ENCODE results near the gene TCF4.

DNA sequence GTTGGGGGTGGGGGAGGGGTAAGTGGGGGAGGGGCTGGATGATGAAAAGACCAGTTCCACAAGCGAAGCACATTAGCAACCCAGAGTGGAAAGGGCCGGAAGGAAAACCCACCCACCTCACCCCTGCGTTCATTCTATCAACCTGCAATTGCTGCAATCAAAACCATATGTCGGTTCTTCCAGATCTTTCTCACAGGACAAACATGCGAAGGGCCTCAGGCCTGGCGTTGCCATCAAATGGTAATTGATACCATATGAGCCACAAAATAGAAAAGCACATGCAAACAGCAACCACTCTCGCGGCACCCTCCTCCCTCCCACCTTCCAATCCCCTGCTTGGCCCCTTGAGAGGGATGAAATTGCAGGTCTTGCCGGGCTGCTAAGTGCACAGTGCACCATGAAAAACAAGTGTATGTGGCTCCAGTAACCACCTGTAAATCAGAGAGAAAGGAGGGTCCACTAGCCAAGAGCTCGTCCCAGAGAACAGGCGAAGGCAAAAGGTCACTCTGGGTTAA, 287.5 kb downstream of the TCF4 start:
- TF ChIP-seq, protein P1, sequence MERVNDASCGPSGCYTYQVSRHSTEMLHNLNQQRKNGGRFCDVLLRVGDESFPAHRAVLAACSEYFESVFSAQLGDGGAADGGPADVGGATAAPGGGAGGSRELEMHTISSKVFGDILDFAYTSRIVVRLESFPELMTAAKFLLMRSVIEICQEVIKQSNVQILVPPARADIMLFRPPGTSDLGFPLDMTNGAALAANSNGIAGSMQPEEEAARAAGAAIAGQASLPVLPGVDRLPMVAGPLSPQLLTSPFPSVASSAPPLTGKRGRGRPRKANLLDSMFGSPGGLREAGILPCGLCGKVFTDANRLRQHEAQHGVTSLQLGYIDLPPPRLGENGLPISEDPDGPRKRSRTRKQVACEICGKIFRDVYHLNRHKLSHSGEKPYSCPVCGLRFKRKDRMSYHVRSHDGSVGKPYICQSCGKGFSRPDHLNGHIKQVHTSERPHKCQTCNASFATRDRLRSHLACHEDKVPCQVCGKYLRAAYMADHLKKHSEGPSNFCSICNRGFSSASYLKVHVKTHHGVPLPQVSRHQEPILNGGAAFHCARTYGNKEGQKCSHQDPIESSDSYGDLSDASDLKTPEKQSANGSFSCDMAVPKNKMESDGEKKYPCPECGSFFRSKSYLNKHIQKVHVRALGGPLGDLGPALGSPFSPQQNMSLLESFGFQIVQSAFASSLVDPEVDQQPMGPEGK (CRISPR knock-in tag; IDR thresholded peaks at IDR 0.05; ENCODE audit: borderline replicate concordance): no peak
- TF ChIP-seq BACH2 (CRISPR knock-in tag; IDR thresholded peaks at IDR 0.05; ENCODE audit: borderline replicate concordance) (no peak), ZFP30 (CRISPR knock-in tag; IDR thresholded peaks at IDR 0.05) (no peak), ARNTL (CRISPR knock-in tag; IDR thresholded peaks at IDR 0.05; ENCODE audit: borderline replicate concordance, low read depth) (no peak), RARB (CRISPR knock-in tag; IDR thresholded peaks at IDR 0.05) (no peak), ISL1 (CRISPR knock-in tag; IDR thresholded peaks at IDR 0.05) (no peak), TOX (CRISPR knock-in tag; IDR thresholded peaks at IDR 0.05; ENCODE audit: borderline replicate concordance) (no peak)
- TF ChIP-seq, protein P2, sequence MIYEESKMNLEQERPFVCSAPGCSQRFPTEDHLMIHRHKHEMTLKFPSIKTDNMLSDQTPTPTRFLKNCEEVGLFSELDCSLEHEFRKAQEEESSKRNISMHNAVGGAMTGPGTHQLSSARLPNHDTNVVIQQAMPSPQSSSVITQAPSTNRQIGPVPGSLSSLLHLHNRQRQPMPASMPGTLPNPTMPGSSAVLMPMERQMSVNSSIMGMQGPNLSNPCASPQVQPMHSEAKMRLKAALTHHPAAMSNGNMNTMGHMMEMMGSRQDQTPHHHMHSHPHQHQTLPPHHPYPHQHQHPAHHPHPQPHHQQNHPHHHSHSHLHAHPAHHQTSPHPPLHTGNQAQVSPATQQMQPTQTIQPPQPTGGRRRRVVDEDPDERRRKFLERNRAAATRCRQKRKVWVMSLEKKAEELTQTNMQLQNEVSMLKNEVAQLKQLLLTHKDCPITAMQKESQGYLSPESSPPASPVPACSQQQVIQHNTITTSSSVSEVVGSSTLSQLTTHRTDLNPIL (CRISPR knock-in tag; IDR thresholded peaks at IDR 0.05; ENCODE audit: low read depth): no peak; the same call in 1 of the 2 replicates
- TF ChIP-seq, protein P3, sequence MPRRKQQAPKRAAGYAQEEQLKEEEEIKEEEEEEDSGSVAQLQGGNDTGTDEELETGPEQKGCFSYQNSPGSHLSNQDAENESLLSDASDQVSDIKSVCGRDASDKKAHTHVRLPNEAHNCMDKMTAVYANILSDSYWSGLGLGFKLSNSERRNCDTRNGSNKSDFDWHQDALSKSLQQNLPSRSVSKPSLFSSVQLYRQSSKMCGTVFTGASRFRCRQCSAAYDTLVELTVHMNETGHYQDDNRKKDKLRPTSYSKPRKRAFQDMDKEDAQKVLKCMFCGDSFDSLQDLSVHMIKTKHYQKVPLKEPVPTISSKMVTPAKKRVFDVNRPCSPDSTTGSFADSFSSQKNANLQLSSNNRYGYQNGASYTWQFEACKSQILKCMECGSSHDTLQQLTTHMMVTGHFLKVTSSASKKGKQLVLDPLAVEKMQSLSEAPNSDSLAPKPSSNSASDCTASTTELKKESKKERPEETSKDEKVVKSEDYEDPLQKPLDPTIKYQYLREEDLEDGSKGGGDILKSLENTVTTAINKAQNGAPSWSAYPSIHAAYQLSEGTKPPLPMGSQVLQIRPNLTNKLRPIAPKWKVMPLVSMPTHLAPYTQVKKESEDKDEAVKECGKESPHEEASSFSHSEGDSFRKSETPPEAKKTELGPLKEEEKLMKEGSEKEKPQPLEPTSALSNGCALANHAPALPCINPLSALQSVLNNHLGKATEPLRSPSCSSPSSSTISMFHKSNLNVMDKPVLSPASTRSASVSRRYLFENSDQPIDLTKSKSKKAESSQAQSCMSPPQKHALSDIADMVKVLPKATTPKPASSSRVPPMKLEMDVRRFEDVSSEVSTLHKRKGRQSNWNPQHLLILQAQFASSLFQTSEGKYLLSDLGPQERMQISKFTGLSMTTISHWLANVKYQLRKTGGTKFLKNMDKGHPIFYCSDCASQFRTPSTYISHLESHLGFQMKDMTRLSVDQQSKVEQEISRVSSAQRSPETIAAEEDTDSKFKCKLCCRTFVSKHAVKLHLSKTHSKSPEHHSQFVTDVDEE (CRISPR knock-in tag; IDR thresholded peaks at IDR 0.05): 0 out of 2 replicates have a peak, but pooled peaks have one; percentile 66

Measured in SK-N-SH treated with all-trans-retinoic acid at 6 μM for 48 hours (cell line).